ENCODE results near the gene HEATR1.
"Not testable (repeated sequence)": the region's sequence is repeated elsewhere in the genome, so short reads cannot be mapped to it uniquely, and the experiment has no call there.

Gene HEATR1

GRCh38 chr1:236603991-236604904, at the start of gene HEATR1:
Gene HEATR1, minus strand, starts transcription at chr1:236604516. Its CDS starts 421 bp downstream, at chr1:236604095.
- DNase-seq, result peak; percentile 98

GRCh38 chr1:236645016-236645680, 40.8 kb upstream of the HEATR1 start:
- DNase-seq, result no peak

- DNase-seq, result no peak
Measured at GRCh38 chr1:236642763-236643162, 38.4 kb upstream of the HEATR1 start.

GRCh38 chr1:236639686-236640085, 35.4 kb upstream of the HEATR1 start:
- no peak for DNase-seq

- DNase-seq, result no peak
Measured at GRCh38 chr1:236638945-236639344, 34.6 kb upstream of the HEATR1 start.

- DNase-seq, result no peak
Measured at GRCh38 chr1:236636017-236636416, 31.7 kb upstream of the HEATR1 start.

GRCh38 chr1:236627727-236628408, 23.6 kb upstream of the HEATR1 start:
- DNase-seq, result no peak

GRCh38 chr1:236623371-236624166, 19.3 kb upstream of the HEATR1 start:
- DNase-seq, result no peak

GRCh38 chr1:236622407-236622806, 18.1 kb upstream of the HEATR1 start:
- no peak for DNase-seq

GRCh38 chr1:236619398-236619797, 15.1 kb upstream of the HEATR1 start:
- DNase-seq, result no peak

GRCh38 chr1:236618507-236618906, 14.2 kb upstream of the HEATR1 start:
- no peak for DNase-seq

- DNase-seq, result no peak
Measured at GRCh38 chr1:236615399-236616148, 11.3 kb upstream of the HEATR1 start.

- no peak for DNase-seq
Measured at GRCh38 chr1:236612349-236612748, 8.0 kb upstream of the HEATR1 start.

GRCh38 chr1:236608930-236609726, 4.8 kb upstream of the HEATR1 start:
- peak; percentile 74 for DNase-seq

GRCh38 chr1:236607597-236607996, 3.3 kb upstream of the HEATR1 start:
- DNase-seq, result not testable (repeated sequence)

GRCh38 chr1:236604905-236605806, 840 bp upstream of the HEATR1 start:
- DNase-seq, result no peak

- DNase-seq, result no peak
Measured at GRCh38 chr1:236602171-236602570, 2.1 kb downstream of the HEATR1 start.

GRCh38 chr1:236590553-236591150, 13.7 kb downstream of the HEATR1 start:
- DNase-seq, result no peak

- no peak for DNase-seq
Measured at GRCh38 chr1:236589531-236589930, 14.8 kb downstream of the HEATR1 start.

Measured in islet precursor cell (in vitro differentiated cells).